ENCODE data around the gene DGKA.
"Not testable (repeated sequence)": the region's sequence is repeated elsewhere in the genome, so short reads cannot be mapped to it uniquely, and the experiment has no call there.

The DGKA gene

DNA sequence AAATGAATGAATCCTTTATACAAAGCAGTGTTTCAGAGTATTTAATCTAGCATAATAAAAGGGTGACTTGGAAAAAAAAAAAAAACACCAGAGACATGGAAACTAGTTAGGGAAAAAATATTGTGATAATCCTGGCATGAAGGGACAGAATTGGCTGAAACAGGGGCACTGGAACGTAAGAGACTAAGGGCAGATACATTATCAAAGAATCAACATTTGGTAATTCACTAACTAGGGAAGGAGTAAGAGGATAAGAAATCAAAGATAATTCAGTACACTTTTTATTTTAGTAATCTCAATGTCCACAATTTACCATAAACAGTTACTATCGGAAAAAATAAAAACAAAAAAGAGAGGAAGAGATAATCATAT is 21.5 kb upstream of the DGKA start:
- Histone ChIP-seq H3K4ac (ENCODE audit: low read depth in 1 of 2, low read length in 2 of 2) (no peak overlapping the region), H3K79me1 (replicated peaks; ENCODE audit: low read length, poor library complexity, severe bottlenecking) (peaks cover 15% of the 10 kb centered on the region), H2BK120ac (ENCODE audit: low read depth, low read length) (no peak overlapping the region), H3K14ac (ENCODE audit: low read length in 2 of 2) (no peak overlapping the region), H3K4me2 (ENCODE audit: low read length, poor library complexity, severe bottlenecking) (no peak overlapping the region), H2BK15ac (ENCODE audit: low read depth, poor library complexity, severe bottlenecking) (no peak overlapping the region), H3K27ac (ENCODE audit: low read length, poor library complexity, severe bottlenecking) (no peak overlapping the region), H4K8ac (ENCODE audit: low read length) (no peak overlapping the region), H3K23ac (ENCODE audit: low read length in 2 of 2) (no peak overlapping the region), H3K36me3 (ENCODE audit: control insufficient read depth in 1 of 2, insufficient read depth in 2 of 2, low read depth in 1 of 2, low read length in 2 of 2) (peaks cover 0 to 17% of the 10 kb centered on the region in 2 experiments), H3K9me3 (ENCODE audit: control insufficient read depth, low read length) (no peaks in the 10 kb centered on the region), H3K4me1 (ENCODE audit: control insufficient read depth, insufficient read depth, low read depth, low read length) (no peaks in the 10 kb centered on the region), H2AFZ (ENCODE audit: low read depth, low read length) (no peak overlapping the region), H4K91ac (ENCODE audit: low read length) (no peak overlapping the region), H3K27me3 (ENCODE audit: control insufficient read depth in 1 of 2, insufficient read depth in 1 of 2, low read length in 2 of 2) (no peaks in the 10 kb centered on the region), H3K4me3 (ENCODE audit: insufficient read depth in 1 of 2, low read depth in 1 of 2, low read length in 2 of 2) (no peak overlapping the region), H2BK5ac (ENCODE audit: low read depth, low read length, poor library complexity, severe bottlenecking) (no peak overlapping the region), H2BK12ac (ENCODE audit: low read length in 2 of 2) (no peak overlapping the region), H3K9ac (ENCODE audit: low read length) (peak overlapping the region; percentile 37), H3K18ac (ENCODE audit: low read depth in 1 of 2, low read length in 2 of 2) (no peak overlapping the region), H2AK5ac (ENCODE audit: low read length, severe bottlenecking) (no peak overlapping the region)
- no CpG with 5 or more reads among the region's 2 CpGs for WGBS
- no peak for DNase-seq

DNA sequence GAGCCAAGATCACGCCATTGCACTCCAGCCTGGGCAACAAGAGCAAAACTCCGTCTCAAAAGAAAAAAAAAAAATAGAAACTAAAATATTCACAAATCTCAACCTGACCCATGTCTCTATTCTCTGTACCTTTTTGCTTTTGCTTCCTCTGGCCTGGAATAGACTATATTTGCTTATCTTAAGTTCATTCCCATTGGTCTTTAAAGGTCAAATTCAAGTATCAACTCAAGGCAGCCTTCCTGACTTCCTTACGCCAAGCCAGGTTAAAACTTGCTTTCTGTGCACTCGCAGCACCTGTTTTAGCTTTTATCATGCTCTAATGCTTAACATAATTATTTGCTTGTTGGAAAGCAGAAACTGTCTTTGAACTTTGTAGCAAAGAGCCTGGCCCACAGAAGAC is 18.1 kb upstream of the DGKA start:
- H3K4me2 ChIP-seq (ENCODE audit: low read length, poor library complexity, severe bottlenecking): no peak overlapping the region
- no peak overlapping the region for H2BK12ac ChIP-seq (ENCODE audit: low read length in 2 of 2)
- H3K36me3 ChIP-seq (ENCODE audit: control insufficient read depth in 1 of 2, insufficient read depth in 2 of 2, low read depth in 1 of 2, low read length in 2 of 2): peaks cover 3 to 26% of the 10 kb centered on the region in 2 experiments
- no peak overlapping the region for H3K14ac ChIP-seq (ENCODE audit: low read length in 2 of 2)
- no peak overlapping the region for H3K4ac ChIP-seq (ENCODE audit: low read depth in 1 of 2, low read length in 2 of 2)
- no peak overlapping the region for H3K23ac ChIP-seq (ENCODE audit: low read length in 2 of 2)
- H2BK15ac ChIP-seq (ENCODE audit: low read depth, poor library complexity, severe bottlenecking): no peak overlapping the region
- no peak for DNase-seq
- H2AFZ ChIP-seq (ENCODE audit: low read depth, low read length): no peak overlapping the region
- H3K27ac ChIP-seq (ENCODE audit: low read length, poor library complexity, severe bottlenecking): no peak overlapping the region
- 100% methylated on average over 3 of the region's 4 CpGs for WGBS
- no peak overlapping the region for H2AK5ac ChIP-seq (ENCODE audit: low read length, severe bottlenecking)
- no peaks in the 10 kb centered on the region for H3K4me1 ChIP-seq (ENCODE audit: control insufficient read depth, insufficient read depth, low read depth, low read length)
- H2BK5ac ChIP-seq (ENCODE audit: low read depth, low read length, poor library complexity, severe bottlenecking): no peak overlapping the region
- no peak overlapping the region for H4K8ac ChIP-seq (ENCODE audit: low read length)
- no peaks in the 10 kb centered on the region for H3K27me3 ChIP-seq (ENCODE audit: control insufficient read depth in 1 of 2, insufficient read depth in 1 of 2, low read length in 2 of 2)
- no peak overlapping the region for H3K4me3 ChIP-seq (ENCODE audit: insufficient read depth in 1 of 2, low read depth in 1 of 2, low read length in 2 of 2)
- no peaks in the 10 kb centered on the region for H3K9me3 ChIP-seq (ENCODE audit: control insufficient read depth, low read length)
- no peak overlapping the region for H3K9ac ChIP-seq (ENCODE audit: low read length)
- no peak overlapping the region for H3K18ac ChIP-seq (ENCODE audit: low read depth in 1 of 2, low read length in 2 of 2)
- H4K91ac ChIP-seq (ENCODE audit: low read length): no peak overlapping the region
- no peak overlapping the region for H2BK120ac ChIP-seq (ENCODE audit: low read depth, low read length)
- H3K79me1 ChIP-seq (replicated peaks; ENCODE audit: low read length, poor library complexity, severe bottlenecking): peaks cover 11% of the 10 kb centered on the region

DNA sequence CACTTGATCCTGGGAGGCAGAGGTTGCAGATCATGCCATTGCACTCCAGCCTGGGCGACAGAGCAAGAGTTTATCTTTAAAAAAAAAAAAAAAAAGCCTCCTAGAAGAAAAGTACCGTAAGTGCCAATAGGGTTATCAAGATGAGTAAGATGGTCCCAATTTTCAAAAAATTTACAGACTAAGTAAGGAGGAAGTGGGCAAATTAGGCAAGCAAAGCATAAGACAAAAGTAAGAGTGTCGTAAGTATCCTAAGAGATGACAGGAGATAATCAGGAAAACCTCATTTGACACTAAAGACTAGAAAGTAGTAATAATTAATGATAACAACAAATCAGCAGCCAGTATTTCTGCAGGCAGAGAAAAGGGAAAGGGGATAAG is 15.5 kb upstream of the DGKA start:
- Histone ChIP-seq H3K27ac (ENCODE audit: low read length, poor library complexity, severe bottlenecking) (no peak overlapping the region), H3K27me3 (ENCODE audit: control insufficient read depth in 1 of 2, insufficient read depth in 1 of 2, low read length in 2 of 2) (no peaks in the 10 kb centered on the region), H3K4me3 (ENCODE audit: insufficient read depth in 1 of 2, low read depth in 1 of 2, low read length in 2 of 2) (no peak overlapping the region), H4K91ac (ENCODE audit: low read length) (no peak overlapping the region), H3K4me1 (ENCODE audit: control insufficient read depth, insufficient read depth, low read depth, low read length) (peaks cover 6% of the 10 kb centered on the region), H3K4me2 (ENCODE audit: low read length, poor library complexity, severe bottlenecking) (no peak overlapping the region), H3K14ac (ENCODE audit: low read length in 2 of 2) (no peak overlapping the region), H3K9ac (ENCODE audit: low read length) (no peak overlapping the region), H3K18ac (ENCODE audit: low read depth in 1 of 2, low read length in 2 of 2) (no peak overlapping the region), H2AK5ac (ENCODE audit: low read length, severe bottlenecking) (no peak overlapping the region), H3K4ac (ENCODE audit: low read depth in 1 of 2, low read length in 2 of 2) (no peak overlapping the region), H2BK12ac (ENCODE audit: low read length in 2 of 2) (no peak overlapping the region), H3K79me1 (replicated peaks; ENCODE audit: low read length, poor library complexity, severe bottlenecking) (peaks cover 8% of the 10 kb centered on the region), H2BK5ac (ENCODE audit: low read depth, low read length, poor library complexity, severe bottlenecking) (no peak overlapping the region), H2BK15ac (ENCODE audit: low read depth, poor library complexity, severe bottlenecking) (no peak overlapping the region), H3K23ac (ENCODE audit: low read length in 2 of 2) (no peak overlapping the region), H4K8ac (ENCODE audit: low read length) (no peak overlapping the region), H2AFZ (ENCODE audit: low read depth, low read length) (no peak overlapping the region), H3K9me3 (ENCODE audit: control insufficient read depth, low read length) (no peaks in the 10 kb centered on the region), H2BK120ac (ENCODE audit: low read depth, low read length) (no peak overlapping the region), H3K36me3 (ENCODE audit: control insufficient read depth in 1 of 2, insufficient read depth in 2 of 2, low read depth in 1 of 2, low read length in 2 of 2) (peaks cover 3 to 26% of the 10 kb centered on the region in 2 experiments)
- 96% methylated on average over 2 of the region's 3 CpGs for WGBS
- no peak for DNase-seq

DNA sequence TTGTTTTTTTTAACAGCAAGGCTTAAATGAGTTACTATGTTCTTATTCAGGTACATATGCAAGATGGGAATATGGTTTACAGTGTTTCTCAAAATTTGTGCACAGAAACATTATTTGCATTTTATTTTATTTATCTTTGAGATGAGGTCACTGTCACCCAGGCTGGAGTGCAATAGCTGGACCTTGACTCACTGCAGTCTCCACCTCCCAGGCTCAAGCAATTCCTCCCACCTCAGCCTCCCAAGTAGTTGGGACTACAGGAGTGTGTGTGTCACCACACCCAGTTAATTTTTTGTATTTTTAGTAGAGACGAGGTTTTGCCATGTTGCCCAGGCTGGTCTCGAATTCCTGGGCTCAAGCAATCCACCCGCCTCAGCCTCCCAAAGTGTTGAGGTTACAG is 11.9 kb upstream of the DGKA start:
- not testable (repeated sequence) for H3K23ac ChIP-seq (ENCODE audit: low read length in 2 of 2); H3K4me1 ChIP-seq (ENCODE audit: control insufficient read depth, insufficient read depth, low read depth, low read length); H2BK15ac ChIP-seq (ENCODE audit: low read depth, poor library complexity, severe bottlenecking); H3K4me3 ChIP-seq (ENCODE audit: insufficient read depth in 1 of 2, low read depth in 1 of 2, low read length in 2 of 2); H3K79me1 ChIP-seq (replicated peaks; ENCODE audit: low read length, poor library complexity, severe bottlenecking); H3K4ac ChIP-seq (ENCODE audit: low read depth in 1 of 2, low read length in 2 of 2); H2AK5ac ChIP-seq (ENCODE audit: low read length, severe bottlenecking); H3K27ac ChIP-seq (ENCODE audit: low read length, poor library complexity, severe bottlenecking); H3K9ac ChIP-seq (ENCODE audit: low read length); H2BK120ac ChIP-seq (ENCODE audit: low read depth, low read length); H3K4me2 ChIP-seq (ENCODE audit: low read length, poor library complexity, severe bottlenecking); H2AFZ ChIP-seq (ENCODE audit: low read depth, low read length); H3K14ac ChIP-seq (ENCODE audit: low read length in 2 of 2); H2BK5ac ChIP-seq (ENCODE audit: low read depth, low read length, poor library complexity, severe bottlenecking); H4K91ac ChIP-seq (ENCODE audit: low read length); H3K9me3 ChIP-seq (ENCODE audit: control insufficient read depth, low read length); H3K27me3 ChIP-seq (ENCODE audit: control insufficient read depth in 1 of 2, insufficient read depth in 1 of 2, low read length in 2 of 2); H2BK12ac ChIP-seq (ENCODE audit: low read length in 2 of 2); H4K8ac ChIP-seq (ENCODE audit: low read length); H3K18ac ChIP-seq (ENCODE audit: low read depth in 1 of 2, low read length in 2 of 2)
- peaks cover 11 to 33% of the 10 kb centered on the region in 2 experiments for H3K36me3 ChIP-seq (ENCODE audit: control insufficient read depth in 1 of 2, insufficient read depth in 2 of 2, low read depth in 1 of 2, low read length in 2 of 2)
- peak; percentile 59 for DNase-seq
- WGBS: 81% methylated on average over 3 of the region's 3 CpGs
